HG02840 (cell line): Measurements from ENCODE around the gene DGKB.

Source experiments
- ATAC-seq: cut with Tn5 transposase; IDR thresholded peaks from one replicate; pipeline ENCODE4 v1.9.1; 2021; ENCODE audit warnings: mild to moderate bottlenecking, moderate library complexity, moderate number of reproducible peaks; ENCODE audit not compliant: unreplicated experiment, low FRiP score

The DGKB gene

DNA sequence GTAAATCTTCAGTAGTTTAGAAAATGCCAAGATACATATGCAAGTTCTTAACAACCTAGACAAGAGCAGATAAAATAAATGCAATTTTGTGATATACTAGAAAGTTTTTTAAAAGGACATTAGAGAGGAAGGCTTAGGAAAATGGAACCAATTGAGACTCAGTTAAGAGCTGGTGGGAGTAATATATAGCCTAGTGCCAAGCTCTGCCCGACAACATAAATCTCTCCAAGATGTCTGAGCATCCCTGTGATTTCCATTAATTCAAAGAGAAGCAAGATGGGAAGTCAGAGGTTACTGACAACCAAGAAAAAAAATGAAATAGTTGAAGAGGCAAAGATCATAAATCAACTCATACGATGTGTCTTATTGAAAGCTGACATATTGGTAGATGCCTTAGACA, 74.5 kb downstream of the DGKB start:
- no peak for ATAC-seq

DNA sequence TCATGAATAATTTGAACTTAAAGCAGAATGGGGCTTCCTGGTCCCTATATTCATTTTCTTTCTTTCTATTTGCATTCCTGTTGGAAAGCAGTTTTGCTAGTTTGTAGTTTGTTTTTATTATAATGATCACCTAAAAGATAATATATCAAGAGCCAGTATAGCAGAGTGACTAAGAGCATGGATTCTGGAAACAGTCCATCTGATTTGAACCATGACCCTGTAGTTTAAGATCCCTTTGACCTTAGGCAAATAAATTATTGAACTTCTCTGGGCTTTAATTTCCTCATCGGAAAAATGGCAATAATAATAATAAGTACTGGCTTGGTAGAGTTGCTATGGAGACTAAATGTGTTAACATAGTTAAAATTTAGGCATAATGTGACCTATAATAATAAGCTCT, 76.1 kb downstream of the DGKB start:
- ATAC-seq: no peak

DNA sequence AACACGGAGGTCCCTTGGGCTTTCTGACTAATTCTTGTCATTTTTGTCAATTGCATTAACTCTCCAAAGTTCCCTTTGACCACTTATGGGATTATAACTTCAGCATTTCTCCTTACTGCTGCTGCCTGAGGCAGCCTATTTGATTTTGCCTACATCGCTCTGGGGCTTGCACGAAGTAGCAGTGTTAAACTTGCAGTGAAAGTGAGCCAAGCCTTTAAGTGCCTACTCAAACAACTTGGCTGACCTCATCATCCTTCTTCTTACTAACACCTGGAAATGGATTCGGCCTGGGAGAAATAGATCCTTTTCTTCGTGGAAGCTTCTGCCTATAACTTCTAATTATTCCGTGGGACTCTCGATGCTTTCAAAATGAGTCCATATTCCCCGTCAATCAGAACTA, 76.6 kb downstream of the DGKB start:
- no peak for ATAC-seq

DNA sequence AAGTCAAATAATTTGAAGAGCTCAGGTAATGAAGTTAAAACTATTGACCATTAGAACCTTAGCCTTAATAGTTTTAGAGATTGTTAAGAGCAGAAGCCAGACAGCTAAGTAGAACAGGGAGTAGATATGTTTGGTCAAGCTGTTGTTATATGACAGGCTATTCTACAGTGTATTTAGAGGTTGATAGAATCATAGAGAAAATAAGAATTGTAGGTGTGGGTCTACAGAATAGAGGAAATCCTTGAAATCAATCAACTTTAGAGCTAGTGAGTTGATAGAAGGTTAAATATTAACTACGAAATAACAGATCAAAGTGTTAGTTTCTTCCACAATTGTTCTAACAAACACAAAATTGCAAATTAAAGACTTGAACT, 80.1 kb downstream of the DGKB start:
- no peak for ATAC-seq

DNA sequence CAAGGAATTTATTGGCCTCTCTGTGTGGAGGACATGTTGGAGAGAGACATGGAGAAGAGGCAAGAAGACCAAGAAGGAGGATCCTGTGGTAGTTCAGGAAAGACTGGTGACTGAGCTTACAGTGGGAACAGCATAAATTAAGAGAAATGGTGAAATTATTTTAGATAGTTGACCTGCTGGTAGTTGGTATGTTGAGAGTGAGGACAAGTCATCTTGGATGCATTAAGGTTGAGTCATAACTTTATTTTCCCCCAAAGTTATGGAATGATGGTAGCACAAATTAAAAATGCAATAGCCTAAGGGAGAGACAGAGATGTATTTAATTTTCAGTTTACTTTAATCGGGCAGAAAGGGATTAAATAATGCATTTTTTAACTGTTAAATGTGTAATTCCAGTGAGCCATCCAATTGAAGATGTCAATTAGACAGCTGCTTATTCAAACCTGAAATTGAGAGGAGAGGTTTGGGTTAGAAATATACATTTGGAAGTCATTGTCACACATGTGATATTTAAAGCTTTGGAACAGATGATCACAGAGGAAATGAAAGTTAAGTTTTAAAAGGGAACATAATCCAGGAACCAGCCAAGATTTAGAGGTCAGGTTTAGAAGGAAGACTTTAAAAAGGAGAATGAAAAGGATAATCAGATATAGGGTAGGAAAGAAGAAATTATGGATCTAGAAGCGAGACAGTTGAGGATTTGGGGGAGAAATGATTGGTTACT, 80.6 kb downstream of the DGKB start:
- ATAC-seq: no peak

DNA sequence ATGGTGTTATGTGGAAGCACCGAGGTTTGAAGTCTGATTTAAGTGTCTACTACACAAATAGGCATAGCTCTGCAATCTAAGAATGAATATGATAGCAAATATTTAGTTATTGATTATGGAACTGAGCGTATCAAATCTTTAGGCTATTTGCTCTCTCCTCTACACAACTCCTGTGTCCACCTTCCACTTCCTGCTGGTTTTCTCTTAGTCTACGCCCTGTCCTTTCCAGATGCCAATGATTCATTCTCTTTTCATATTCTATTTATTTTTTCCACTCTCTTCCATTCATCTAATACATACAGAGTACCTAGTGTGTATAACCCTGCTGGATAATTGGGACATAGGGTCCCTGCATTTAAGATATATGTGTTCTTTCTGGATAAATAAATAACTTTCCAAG, 83.7 kb downstream of the DGKB start:
- no peak for ATAC-seq

DNA sequence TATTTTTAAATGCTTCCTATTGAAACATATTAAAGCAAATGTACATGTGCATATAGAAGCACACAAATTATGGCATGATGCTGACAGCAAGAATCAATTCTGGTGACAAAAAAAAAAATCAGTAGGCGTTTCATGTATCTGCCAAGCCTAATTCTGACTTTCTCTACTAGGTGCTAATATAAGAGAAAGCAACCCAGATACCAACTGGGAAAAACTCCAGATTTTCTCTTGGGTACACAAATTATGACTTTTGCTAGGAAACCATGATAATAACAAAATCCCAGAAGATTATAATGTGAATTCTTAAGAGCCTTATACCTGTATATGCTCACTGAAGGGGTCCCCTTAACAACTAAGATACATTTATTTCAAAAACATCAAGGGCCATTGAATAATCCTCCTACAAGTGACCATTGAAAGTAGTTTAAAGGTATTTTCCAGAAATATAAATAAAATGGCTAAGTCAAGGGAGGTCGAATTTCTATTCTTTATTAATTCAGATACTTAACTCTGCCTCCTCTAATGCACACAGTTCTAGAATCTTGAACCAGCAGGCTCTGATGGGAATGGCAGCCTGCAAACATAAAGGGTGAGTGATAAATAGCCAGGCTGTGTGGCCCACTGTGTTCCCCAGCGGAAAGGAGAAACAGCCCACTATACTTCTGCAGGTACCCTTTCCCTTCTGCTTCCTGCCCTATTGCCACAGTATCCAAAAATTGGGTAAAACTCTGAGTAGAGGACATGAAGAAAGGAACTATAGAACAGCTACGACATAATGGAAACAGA, 84.5 kb downstream of the DGKB start:
- no peak for ATAC-seq

DNA sequence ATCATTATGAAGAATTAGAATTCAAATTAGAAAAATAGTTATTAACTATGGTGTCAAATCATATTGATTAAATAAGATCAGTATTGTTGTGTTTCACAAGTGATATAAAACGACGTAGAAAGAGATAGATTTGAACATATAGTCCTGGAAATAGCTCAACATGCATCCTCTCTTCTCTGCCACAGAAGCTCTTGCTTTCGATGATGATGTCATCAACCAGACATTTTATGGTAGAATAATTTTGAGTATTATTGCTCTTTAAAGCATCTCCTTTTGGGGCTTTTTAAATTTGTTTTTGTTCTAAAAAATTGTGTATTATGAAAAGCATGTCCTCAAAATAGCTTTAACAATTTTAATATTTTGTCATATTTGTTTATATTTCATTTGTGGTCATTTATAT, 95.0 kb downstream of the DGKB start:
- ATAC-seq: no peak

DNA sequence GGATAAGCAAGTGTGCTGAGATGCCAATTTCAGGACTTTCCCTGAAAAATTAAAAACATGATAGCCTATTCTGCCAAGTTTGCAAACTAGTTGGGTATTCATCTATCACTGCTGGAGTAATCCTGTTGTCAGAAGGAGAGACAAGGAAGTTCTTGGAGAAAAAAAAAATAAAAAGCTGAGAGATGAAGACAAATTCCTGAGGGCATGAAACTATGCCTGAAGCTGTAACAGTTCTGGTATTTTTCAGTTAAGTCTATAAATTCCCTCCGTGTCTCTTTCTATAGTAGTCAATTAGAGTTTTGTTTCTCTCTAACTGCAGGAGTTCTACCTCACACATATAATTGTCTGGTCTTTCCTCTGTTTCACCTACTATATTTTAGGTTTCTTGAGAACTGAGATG, 95.7 kb downstream of the DGKB start:
- ATAC-seq: no peak

DNA sequence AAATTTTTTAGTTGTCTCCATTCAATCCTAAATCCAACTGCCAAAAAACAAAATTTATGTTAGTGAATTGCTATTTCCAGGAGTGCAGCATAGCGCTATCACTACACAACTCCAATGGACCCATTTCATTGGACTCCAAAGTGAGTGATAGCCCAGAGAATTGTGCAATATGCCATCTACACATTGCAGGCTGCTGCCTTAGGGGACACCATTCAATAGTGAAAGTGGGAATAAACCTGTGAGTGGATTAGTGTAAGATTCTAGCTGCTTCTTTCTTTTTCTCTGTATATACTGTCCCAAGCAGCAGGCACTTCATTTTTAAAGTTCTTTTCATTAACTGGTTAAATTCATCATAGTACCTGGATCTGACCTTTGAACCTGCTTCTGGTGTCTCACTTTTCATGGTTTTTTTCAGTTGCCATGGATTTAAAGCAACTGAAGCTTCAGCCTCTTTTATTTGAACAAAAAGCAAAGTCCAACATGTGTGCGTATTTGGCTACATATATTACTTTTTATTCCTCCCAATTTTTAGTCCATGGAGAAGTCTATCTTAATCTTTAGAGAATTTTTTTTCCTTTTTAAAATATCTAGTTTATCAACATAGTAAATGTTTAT, 97.3 kb downstream of the DGKB start:
- no peak for ATAC-seq

DNA sequence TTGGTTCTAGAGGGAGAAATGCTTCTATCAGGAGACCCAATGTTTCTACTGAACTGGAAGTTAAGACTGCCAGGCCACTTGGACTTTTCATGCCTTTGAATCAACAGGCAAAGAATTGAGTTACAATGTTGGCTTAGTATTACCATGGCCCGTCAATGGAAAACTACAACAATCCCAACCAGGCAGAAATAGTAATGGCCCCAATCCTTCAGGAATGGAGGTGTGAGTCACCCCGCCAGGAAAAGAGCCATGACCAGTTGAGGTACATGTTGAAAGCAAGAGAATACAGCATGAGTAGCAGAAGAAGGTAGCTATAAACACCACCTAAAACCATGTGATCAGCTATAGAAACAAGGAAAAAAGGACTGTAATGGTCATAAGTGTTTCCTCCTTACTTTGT, 101.9 kb downstream of the DGKB start:
- no peak for ATAC-seq

DNA sequence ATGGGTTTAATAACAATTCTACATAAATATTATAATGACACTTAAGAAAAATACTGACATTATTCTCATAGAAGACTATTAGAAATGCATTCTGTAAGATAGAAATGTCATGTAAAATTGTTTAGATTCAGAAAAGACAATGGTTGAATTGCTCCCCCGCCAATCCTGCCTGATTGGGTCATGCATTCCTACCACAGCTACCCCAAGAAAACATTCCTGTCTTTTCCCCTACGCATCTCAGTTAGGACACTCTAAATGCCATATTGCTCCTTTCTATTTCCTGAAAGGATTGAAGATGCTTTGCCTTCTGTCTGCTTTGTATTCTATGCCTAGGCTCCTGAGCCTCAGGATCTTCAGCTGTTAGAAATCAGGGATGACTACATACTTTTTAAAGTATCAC, 109.4 kb downstream of the DGKB start:
- ATAC-seq: no peak

DNA sequence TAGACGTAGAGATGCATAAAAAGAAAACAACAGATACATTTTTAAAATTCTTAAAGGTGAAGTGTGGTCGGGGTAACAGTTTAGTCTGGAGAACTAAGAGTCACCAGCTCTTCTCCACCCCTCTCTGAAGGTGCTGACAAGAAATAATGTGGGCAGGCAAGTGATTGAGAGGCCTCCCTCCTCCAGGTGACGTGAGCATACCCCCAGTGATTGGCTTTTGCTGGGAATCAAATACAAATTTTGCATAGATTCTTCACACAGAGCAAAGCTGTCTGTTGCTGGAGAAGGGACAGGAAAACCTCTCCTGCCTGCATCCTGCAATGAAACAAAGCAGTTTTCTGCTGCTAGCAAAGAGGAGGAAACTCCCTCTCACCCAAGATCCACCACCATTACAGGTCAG, 115.0 kb downstream of the DGKB start:
- no peak for ATAC-seq

DNA sequence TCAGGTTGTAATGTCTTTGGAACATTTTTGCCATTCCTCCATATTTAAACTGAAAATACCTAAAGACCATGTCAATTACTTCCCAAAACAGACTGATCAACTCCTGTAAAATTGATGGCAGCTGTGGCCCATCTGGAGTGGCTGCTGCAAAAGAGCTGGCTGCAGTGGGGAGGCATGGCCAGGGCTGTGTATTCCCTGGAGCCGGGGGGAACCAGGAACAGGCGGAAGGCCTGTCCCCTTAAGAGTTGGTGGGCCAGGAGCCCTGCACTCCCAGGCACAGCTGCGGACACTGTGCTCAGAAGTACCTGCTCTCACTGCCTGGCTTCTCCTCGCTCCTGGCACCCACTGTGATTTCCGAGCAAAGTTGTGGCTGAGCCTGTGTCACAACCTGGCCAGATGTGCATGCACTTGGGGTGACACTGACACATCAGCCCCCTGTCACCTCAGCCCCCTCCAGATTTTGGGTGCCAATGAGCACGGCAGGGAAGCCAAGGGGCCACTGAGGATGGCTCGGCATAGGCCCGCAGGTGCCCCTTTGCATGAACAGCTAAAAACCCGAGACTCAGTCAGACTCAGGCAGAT, 116.1 kb downstream of the DGKB start:
- ATAC-seq: no peak

DNA sequence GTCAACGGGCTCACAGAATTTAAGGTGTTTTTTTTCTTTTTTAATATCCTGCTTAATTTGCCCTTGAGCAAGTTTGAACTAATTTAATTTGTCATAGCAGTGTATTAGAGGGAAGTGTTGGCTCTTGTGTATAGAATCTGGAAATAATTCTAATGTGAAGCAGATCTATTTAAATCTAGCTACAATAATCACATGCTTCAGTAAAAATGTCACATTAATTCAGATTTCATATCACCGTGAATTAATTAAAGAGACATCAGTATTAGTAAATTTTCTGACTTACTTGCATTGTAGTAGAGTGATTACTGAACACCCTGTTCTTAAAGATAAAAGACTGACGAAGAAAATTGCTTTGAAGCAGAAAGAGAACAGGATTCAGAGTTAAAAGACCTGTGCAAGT, 124.7 kb downstream of the DGKB start:
- no peak for ATAC-seq

DNA sequence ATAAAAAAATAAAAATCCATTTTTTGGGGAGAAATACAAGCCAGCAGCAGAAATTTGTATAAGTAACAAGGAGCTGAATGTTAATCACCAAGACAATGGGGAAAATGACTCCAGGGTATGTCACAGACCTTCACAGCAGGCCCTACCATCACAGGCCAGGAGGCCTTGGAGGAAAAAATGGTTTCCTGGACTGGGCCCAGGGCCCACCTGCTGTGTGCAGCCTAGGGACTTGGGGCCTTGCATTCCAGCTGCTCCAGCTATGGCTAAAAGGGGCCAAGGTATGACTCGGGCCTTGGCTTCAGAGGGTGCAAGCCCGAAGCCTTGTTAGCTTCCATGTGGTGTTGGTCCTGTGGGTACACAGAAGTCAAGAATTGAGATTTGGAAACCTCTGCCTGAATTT, 126.3 kb downstream of the DGKB start:
- ATAC-seq: no peak

DNA sequence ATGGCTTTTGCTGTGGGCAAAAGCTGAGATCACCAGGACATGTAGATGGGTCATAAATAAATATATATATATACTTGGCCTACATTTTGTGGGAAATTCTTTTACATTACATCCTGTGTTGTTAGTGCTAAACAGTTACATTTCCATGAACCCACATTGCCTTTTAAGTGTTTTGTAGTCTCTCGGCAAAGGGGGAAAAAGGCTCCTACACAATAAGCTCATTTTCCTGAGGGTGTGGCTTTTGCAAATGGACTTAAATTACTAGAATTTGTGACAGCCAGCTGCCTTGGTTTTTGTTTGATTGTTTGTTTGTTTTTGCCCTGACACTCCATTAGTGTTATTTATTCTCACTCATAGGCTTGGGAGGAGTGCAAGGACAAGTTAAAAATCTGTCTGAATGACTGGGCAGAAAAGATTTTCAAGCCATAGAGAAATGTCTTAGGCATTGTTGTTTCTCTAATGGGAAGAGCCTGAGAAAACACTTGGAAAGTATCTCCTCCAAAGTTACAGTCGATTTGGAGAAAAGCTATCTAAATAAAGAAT, 128.8 kb downstream of the DGKB start:
- no peak for ATAC-seq

DNA sequence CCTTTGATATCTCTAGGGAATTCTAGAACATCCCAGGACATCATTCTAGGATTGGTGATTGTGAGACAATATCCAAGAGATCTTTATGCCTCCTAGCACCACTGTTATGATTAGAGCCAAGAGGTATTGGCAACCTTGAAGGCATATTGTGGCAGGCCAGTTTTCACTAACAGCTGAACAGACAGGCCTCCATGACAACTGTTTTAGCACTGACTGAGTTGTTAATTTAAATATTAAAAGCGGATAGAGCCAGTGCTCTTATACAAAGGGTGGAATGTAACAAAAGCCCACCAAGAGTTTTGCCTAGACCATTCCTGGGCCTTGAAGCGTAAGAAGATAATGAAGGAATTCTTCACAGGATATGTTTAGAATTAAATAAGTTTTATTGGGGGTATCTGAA, 131.9 kb downstream of the DGKB start:
- ATAC-seq: no peak

DNA sequence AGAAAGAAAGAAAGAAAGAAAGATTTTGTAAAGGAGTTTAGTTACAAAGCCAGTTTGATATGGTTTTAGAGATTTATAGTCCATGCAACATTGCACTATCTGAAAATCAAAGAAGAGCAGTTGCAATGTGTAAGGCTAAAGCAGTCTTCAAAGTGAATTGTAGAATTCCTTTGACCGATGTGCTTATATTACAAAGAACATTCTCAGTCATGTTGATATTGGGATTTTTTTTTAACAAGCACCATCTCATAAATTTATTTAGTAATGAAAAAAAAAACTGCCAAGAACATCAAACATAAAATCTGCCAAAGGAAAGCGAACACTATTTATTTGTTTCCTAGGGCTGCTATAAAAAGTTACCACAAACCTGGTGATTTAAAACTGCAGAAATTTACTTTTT, 133.3 kb downstream of the DGKB start:
- ATAC-seq: no peak

DNA sequence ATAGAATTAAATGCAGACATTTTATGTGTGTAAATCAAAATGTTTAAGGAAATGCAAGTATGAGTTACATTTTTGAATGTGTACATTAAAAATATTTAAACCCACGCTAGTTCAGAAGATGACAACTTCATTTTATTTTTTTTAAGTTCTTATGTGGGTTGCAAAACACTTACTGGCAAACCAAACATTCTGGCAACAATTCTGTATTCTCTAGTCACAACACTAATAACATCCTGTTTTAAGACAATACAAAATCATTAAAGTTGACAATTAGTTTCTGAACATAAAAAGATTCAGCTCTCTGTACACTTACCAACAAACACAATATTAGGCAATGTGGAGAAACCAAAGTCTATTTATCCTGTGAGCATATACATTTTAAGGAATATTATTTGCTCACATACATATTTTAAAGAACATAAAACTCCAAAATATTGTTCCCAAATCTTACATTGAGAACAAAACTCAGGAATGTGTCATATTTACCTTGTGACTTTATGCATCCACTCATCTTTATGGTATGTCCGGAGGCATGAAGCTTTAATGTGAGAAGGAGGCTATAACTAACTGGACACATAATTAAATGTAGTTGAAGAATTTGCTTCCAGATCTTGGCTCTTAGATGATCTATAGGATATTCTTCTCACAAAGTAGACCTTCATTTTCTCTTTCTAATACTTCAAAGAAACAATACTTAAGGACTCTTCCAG, 134.7 kb downstream of the DGKB start:
- ATAC-seq: no peak

DNA sequence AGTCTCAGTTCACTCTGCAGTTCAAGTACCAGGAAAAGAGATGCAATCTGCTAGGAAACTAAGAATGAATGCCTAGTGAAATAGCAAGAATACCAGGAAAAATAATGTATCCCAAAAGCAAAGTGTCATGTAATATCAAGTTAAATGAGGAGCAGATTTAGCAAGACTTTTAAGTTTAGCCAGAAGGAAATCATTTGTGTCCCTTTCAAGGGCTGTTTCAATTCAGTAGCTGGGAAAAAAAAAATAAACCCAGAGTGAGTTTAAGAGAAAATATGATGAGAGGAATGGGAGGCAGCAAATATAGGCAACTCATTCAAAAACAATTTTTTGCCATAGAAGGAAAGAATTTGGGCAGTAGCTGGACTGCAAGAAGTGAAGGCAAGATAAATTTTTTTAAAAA, 135.8 kb downstream of the DGKB start:
- no peak for ATAC-seq
